Left ventricle myocardium inferior (tissue), 1 donor: ENCODE measurements around the gene GPR173. TPM values are rescaled to one million over a fixed set of nuclear protein-coding genes. Genes with fewer than 3 reads are reported as not detected.

Source experiments
- DNase-seq: peaks from one replicate; pipeline ENCODE4 v3.0.0-alpha.2; 2020
- H3K27ac ChIP-seq: fragments of 200-600 bp; replicated peaks from 2 replicates; pipeline ENCODE4 v1.8.0; 2021
- H3K27me3 ChIP-seq: fragments of 200-600 bp; 2 replicates; pipeline ENCODE4 v1.8.0; 2021; ENCODE audit warnings: low read depth
- H3K36me3 ChIP-seq: fragments of 200-600 bp; 2 replicates; pipeline ENCODE4 v1.8.0; 2021
- H3K4me1 ChIP-seq: fragments of 200-600 bp; 2 replicates; pipeline ENCODE4 v1.8.0; 2021
- H3K4me3 ChIP-seq: fragments of 200-600 bp; 2 replicates; pipeline ENCODE4 v1.8.0; 2021; ENCODE audit warnings: mild to moderate bottlenecking, moderate library complexity
- H3K9me3 ChIP-seq: fragments of 200-600 bp; replicated peaks from 2 replicates; pipeline ENCODE4 v1.8.0; 2021
- CTCF ChIP-seq: fragments of 200-600 bp; IDR thresholded peaks from 2 replicates; pipeline ENCODE4 v1.8.0; 2021; ENCODE audit warnings: antibody characterized with exemption, mild to moderate bottlenecking, borderline replicate concordance
- intact Hi-C: fragments of 100-400 bp; cut with micrococcal nuclease; formaldehyde crosslinking; loops from one replicate; pipeline ENCODE4 v1.11.0; 2022
- total RNA-seq: library from RNA; stranded (reverse); fragmentation: NEBNext Ultra II Directional; extraction: Animal tissue kit (Norgen Biotek cat#: 25700); gene quantifications from one replicate; pipeline ENCODE4 v1.2.1, GENCODE V29; 2021
- donor health status: DM: no; HTN: yes; CAD: no; lungs with severe emphysema.

Gene GPR173
- total RNA-seq, 1 donor from 2014 or later: 0.25 TPM

GRCh38 chrX:53028678-53029077 lies 19.9 kb upstream of the GPR173 start:
- no peak for TF ChIP-seq CTCF
- Histone ChIP-seq H3K9me3 (no peaks in the 10 kb centered on the region), H3K4me1 (no peaks in the 10 kb centered on the region), H3K4me3 (no peak overlapping the region), H3K27me3 (no peaks in the 10 kb centered on the region), H3K36me3 (no peaks in the 10 kb centered on the region), H3K27ac (no peak overlapping the region)
- DNase-seq: no peak
- intact Hi-C loops: no loop called here

DNA sequence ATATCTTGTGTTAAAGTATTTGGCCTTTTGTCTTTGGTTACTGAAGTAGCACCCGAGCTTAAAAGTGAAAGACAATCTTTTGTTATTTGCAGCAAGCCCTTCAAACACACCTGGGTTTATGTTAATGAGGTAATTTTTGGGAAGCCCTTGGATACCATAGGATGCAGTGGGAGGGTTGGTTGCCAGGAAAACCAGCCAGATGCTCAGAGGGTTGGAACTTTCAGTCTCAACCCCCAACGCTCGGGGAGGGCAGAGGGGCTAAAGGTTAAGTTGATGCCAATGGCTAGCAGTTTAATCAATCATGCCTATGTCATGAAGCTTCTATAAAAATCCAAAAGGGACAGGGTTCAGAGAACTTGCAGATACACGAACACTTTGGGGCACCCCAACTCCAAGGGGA lies 17.2 kb upstream of the GPR173 start:
- DNase-seq: no peak
- no peak overlapping the region for H3K4me3 ChIP-seq
- H3K27ac ChIP-seq: no peak overlapping the region
- H3K4me1 ChIP-seq: no peaks in the 10 kb centered on the region
- no peaks in the 10 kb centered on the region for H3K9me3 ChIP-seq
- H3K27me3 ChIP-seq: no peaks in the 10 kb centered on the region
- intact Hi-C loops: no loop called here
- no peak for TF ChIP-seq CTCF
- no peaks in the 10 kb centered on the region for H3K36me3 ChIP-seq

DNA sequence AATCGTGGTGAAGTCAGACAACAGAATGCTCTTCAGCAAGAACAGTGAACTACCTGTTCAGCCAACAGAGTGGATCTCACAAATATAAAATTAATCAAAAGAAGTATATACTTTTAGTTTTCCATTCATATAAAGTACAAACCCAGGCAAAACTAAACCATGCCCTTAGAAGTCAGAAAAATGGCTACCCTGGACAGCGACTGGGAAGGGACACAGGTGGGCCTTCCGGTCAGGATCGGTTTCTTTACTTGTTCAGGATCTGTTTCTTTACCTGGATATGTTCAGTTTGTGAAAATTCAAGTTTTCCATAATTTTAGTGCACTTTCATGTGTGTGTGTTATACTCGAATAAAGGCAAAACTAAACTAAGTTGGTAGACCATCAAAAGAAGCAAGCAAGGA lies 12.4 kb upstream of the GPR173 start:
- H3K36me3 ChIP-seq: no peaks in the 10 kb centered on the region
- no peaks in the 10 kb centered on the region for H3K4me1 ChIP-seq
- H3K9me3 ChIP-seq: no peaks in the 10 kb centered on the region
- peaks cover 8% of the 10 kb centered on the region for H3K27me3 ChIP-seq
- no peak for DNase-seq
- intact Hi-C loops: no loop called here
- no peak overlapping the region for H3K4me3 ChIP-seq
- TF ChIP-seq CTCF: no peak
- no peak overlapping the region for H3K27ac ChIP-seq

GRCh38 chrX:53039236-53039635 lies 9.4 kb upstream of the GPR173 start:
- H3K9me3 ChIP-seq: no peaks in the 10 kb centered on the region
- H3K27ac ChIP-seq: no peak overlapping the region
- no peaks in the 10 kb centered on the region for H3K4me1 ChIP-seq
- no peak for TF ChIP-seq CTCF
- no peak overlapping the region for H3K4me3 ChIP-seq
- H3K27me3 ChIP-seq: peaks cover 8% of the 10 kb centered on the region
- intact Hi-C loops: no loop called here
- no peaks in the 10 kb centered on the region for H3K36me3 ChIP-seq
- DNase-seq: no peak

DNA sequence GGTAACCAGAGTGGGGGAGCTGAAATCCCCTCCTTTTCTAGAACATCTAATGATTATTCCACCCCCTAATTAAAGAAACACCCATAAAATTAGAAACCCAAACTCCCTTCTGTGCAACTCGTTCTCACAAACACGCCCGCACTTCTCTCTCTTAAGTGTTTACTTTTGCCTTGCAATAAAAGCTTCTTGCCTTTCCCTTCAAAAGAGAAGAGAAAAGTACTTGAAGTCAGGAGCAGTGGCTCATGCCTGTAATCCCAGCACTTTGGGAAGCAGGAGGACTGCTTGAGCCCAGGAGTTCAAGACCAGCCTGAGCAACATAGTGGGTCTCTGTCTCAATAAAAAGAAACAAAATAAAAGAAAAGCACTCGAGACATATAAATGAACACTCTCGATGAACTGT lies 3.6 kb upstream of the GPR173 start:
- H3K9me3 ChIP-seq: no peaks in the 10 kb centered on the region
- intact Hi-C loops: no loop called here
- H3K27me3 ChIP-seq: peaks cover 6% of the 10 kb centered on the region
- H3K4me1 ChIP-seq: no peaks in the 10 kb centered on the region
- TF ChIP-seq CTCF: no peak
- no peaks in the 10 kb centered on the region for H3K36me3 ChIP-seq
- DNase-seq: no peak
- H3K4me3 ChIP-seq: no peak overlapping the region
- no peak overlapping the region for H3K27ac ChIP-seq

- intact Hi-C loops: no loop called here
- no peak for DNase-seq
- no peaks in the 10 kb centered on the region for H3K9me3 ChIP-seq
- TF ChIP-seq CTCF: no peak
- H3K27me3 ChIP-seq: peaks cover 2% of the 10 kb centered on the region
- H3K27ac ChIP-seq: no peak overlapping the region
- no peaks in the 10 kb centered on the region for H3K4me1 ChIP-seq
- H3K36me3 ChIP-seq: no peaks in the 10 kb centered on the region
- no peak overlapping the region for H3K4me3 ChIP-seq
Observed at GRCh38 chrX:53047228-53047627, 1.4 kb upstream of the GPR173 start.
